ENCODE measurements around the gene MUC20. TPM values are rescaled to one million over a fixed set of nuclear protein-coding genes. Genes with fewer than 3 reads are reported as not detected.

Gene MUC20
- total and polyA plus RNA-seq, 2 of the 8 experiments (the other 6 are each of a cell fraction or from before 2014, with no cell fraction given), result 0.24 to 0.26 TPM

- TF ChIP-seq CHD7 (IDR thresholded peaks at IDR 0.05; ENCODE audit: insufficient replicate concordance, low read length), result no peak
- TF ChIP-seq EZH2 (IDR thresholded peaks at IDR 0.05; ENCODE audit: low read depth, low read length, severe bottlenecking), result no peak
- no peak for TF ChIP-seq KDM1A (IDR thresholded peaks at IDR 0.05; ENCODE audit: borderline replicate concordance, low read length)
- no peak for TF ChIP-seq POLR2A (IDR thresholded peaks at IDR 0.05; ENCODE audit: control extremely low read depth in 1 of 2, low read depth in 2 of 2, low read length in 2 of 2)
- TF ChIP-seq POU5F1 (IDR thresholded peaks at IDR 0.05; ENCODE audit: low read depth, low read length), result no peak
- TF ChIP-seq SP4 (IDR thresholded peaks at IDR 0.05; ENCODE audit: low read length), result no peak
- TF ChIP-seq EGR1 (IDR thresholded peaks at IDR 0.05; ENCODE audit: borderline replicate concordance, low read depth, low read length), result no peak
These were observed 33.4 kb downstream of the MUC20 start (continued) for GRCh38 chr3:195754141-195754540.

Data from H1 (cell line).